Renal cortical epithelial cell (primary cell): Measurements from ENCODE around the gene RASAL2. TPM values are rescaled to one million over a fixed set of nuclear protein-coding genes. Genes with fewer than 3 reads are reported as not detected.
"Not testable (repeated sequence)": the region's sequence is repeated elsewhere in the genome, so short reads cannot be mapped to it uniquely, and the experiment has no call there.

Experiments used
- DNase-seq: peaks from one replicate; pipeline ENCODE4 v3.0.0-alpha.2; 2011; ENCODE audit warnings: low read depth
- total RNA-seq: library from RNA; depleted of rRNA; stranded (reverse); fragments of >200 nt; gene quantifications from 2 replicates; pipeline ENCODE4 v1.2.3, GENCODE V29; 2014

The RASAL2 gene
- total RNA-seq, 1 donor from 2014 or later: 28.6 TPM

DNA sequence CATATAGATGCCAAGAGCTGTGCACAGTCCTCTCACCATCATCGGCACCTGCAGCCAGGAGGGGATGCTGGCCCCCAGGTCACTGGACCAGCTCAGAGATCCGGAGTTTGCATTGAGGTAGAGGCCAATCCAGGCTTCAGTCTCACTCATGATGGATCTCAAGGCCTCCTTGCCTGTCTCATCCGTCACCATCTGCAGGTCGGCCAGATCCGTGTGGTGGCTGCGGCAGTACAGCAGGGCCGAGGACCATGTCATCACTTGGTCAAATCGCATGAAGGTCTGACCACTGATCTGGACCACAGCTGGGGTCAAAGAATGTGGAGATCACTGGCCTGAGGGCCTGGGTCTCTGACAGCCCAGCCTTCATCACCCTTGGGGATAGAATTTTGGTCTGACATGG is 396.2 kb downstream of the RASAL2 start:
- DNase-seq: no peak

DNA sequence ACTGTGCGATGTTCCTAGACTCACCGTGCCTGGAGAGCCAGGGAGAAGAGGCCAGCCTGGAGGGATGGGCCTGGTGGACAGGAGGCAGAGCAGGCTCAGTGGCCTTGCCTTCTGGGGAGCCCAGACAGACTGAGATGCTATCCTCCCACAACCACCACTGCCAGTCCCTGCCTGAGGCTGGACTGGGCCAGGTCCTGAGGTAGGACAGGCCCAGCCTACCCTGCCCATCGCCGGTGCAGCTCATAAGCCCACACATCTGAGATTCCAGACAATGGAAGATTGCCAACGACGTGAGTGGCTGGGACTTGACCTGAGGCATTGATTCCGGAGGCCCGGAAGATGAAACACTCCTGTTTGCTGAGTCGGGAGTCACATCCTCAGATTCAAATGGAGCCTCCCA is 397.1 kb downstream of the RASAL2 start:
- DNase-seq: no peak

DNA sequence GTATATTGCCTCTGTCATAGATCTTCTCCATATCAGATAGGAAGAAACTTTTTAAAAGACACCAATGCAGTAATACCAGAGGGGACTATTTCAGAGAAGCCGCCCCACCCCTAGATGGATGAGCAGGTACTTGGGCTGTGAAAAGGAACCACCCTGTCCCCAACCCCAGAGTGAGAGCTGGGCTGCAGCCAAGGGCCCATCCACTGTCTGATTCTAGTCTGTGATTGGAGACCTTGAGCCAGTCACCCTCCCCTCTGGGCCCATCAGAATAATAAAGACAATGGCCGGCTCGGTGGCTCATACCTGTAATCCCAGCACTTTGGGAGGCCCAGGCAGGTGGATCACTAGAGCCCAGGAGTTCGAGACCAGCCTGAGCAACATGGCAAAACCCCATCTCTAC is 397.8 kb downstream of the RASAL2 start:
- no peak for DNase-seq

DNA sequence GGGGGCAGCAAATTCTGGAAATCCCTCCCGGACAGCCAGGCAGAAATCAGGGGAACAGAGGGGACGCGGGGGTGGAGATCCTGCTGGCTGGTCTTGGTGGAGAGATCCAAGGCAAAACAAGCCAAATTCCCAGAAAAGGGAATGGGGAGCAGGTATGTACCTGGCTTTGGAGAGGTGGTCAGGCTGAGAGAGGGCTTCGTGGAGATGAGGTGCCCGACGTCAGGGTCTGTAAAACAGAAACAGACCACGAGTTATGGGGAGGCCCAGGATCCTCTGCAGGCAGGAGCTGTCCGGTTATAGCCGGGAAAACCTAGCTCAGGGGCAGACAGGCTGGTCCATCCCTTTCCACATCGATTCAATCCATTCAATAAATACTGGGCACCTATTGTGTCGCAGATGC is 398.4 kb downstream of the RASAL2 start:
- no peak for DNase-seq

DNA sequence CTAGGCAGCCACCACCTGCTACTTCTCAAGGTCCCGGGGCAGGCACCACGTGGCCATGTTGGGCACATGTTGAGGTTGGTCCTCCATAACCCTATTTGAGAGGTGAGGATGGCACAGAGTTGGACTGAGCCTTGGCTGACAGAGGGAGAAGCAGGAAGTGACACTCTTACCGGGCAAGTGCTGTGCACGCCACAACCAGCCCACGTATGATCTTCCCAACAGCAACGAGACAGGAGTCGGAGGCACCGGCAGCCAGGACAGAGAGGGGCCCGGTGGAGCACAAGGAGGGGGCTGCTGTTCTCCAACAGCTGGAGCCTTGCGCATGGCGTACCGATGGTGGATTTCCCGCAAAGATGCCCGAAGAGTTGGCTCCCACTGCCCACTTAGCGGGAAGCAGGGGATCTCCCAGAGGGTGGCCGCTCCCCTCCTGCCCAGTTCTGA is 399.4 kb downstream of the RASAL2 start:
- no peak for DNase-seq

DNA sequence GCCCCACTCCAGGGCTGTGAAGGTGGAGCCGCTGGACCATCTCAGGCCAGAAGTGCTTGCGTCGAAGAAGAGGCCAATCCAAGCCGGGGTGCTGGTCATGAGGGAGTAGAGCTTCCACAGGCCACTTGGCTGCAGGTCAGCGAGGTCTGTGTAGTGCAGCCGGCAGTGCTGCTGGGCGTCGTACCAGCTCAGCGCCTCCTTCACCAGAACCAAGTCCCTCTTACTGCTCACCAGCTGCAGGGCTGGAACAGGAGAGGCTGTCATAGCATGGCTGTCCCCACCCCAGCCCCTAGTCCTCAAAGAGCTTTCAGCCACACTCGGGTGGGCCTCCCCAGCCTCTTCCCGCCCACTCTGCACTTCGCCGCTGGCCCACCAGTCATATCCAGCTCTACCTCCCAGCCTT is 400.7 kb downstream of the RASAL2 start:
- no peak for DNase-seq

DNA sequence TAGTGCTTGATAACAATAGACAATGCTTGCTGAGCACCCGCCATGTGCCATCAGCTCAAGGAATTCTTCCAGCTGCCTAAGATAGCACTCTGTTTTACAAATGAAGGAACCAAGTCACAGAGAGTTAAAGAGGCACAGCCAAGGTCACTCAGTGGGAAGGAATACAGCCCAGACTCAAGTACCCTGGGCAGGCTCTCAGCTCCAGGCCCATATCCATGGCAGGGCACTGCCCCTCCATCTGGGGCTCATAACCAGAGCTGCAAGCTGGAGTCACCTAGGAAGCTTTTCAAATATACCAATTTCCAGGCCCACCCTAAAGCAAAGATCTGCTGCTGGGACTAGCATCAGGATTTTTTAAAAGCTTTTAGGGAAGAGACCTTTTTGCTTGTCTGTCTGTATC is 401.3 kb downstream of the RASAL2 start:
- no peak for DNase-seq

DNA sequence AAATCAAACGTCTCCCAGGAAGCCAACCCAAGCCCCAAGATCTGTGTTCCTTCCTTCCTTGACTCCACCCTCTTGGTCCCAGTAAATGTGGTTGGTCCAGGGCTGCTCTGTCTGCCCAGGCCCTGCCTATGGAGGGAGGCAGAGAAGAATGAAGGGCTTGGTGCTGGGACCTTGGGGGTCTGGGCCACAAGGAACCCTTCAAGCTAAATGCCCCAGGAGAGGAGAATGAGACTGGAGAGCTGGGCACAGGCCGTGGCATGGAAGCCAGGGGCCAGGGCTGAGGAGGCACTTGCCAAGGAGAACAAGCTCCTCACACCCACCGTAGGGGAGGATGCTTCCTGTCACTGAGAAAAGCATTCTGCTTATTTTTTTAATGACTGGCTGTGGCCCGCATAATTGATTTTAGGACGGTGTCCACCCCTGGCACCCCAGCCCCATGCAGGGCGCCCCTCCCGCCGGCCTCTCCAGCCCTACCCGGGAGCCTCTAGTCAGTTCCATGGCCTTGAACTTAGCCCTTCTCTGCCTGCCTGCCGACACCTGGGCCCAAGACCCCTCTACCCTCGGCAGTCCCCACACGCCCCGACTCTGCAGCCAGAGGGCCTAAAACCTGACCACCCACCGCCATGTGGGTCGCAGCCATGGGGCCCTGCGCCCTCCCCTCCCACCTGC is 402.0 kb downstream of the RASAL2 start:
- DNase-seq: no peak

DNA sequence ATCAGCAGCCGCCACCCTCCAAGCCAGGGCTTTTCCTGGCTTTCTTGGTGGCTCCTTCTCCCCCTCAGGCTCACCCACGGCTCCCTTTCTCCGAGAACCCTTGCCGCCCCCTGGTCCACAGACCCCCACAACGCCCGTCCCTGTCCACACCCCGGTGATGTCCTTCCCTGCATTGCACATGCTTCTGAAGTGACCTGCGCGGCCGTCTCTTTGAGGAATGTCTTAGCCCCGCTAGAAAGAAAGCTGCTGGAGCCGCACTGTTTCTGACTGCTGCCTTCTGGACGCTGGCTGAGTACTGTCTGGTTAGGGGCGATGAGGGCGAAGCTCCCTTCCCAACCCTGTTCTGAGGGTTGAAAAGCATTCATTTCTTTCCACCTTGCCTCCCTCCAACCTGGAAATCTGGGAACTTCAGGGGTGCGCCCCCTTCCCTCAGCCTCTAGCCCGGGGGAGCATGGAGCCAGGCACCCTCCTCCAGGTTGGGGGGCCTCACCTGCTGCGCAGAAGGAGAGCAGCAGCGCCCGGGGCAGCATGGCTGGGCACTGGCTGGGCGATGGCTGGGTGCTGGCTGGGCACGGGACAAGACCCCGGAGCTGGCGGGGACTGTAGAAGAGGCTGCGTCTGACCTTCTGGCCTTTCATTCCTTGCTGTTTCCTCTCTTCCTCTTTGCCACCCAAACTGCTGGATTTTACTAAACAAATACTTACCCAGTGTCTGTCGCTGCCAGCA is 402.7 kb downstream of the RASAL2 start, which contains the start of gene CLEC20A:
TSS of gene CLEC20A (minus strand) at position 555 of the 726 bp plus-strand sequence. CDS start at position 530, 25 bp downstream.
- no peak for DNase-seq

DNA sequence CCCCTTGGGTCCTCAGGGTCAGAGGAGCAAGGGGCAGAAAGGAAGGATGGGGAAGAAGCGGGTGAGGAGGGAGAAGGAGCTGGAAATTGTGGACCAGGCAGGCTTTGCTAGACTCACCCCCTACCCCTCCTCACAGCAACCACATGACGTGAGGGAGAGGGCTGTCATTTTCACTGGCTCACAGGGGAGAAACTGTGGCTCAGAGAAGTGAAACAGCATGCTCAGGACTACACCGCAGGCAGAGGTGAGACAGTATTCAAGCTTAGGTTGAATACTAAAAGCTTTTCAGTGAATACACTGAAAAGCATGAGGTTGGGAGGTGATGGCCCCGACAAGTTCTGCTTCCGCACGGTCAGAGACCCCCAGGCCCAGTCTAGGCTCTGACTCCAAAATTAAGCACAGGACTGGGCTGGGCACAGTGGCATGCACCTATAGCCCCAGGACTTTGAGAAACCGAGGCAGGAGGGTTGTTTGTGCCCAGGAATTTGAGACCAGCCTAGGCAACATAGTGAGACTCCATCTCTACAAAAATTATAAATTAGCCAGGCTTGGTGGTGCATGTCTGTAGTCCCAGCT is 404.1 kb downstream of the RASAL2 start:
- no peak for DNase-seq

DNA sequence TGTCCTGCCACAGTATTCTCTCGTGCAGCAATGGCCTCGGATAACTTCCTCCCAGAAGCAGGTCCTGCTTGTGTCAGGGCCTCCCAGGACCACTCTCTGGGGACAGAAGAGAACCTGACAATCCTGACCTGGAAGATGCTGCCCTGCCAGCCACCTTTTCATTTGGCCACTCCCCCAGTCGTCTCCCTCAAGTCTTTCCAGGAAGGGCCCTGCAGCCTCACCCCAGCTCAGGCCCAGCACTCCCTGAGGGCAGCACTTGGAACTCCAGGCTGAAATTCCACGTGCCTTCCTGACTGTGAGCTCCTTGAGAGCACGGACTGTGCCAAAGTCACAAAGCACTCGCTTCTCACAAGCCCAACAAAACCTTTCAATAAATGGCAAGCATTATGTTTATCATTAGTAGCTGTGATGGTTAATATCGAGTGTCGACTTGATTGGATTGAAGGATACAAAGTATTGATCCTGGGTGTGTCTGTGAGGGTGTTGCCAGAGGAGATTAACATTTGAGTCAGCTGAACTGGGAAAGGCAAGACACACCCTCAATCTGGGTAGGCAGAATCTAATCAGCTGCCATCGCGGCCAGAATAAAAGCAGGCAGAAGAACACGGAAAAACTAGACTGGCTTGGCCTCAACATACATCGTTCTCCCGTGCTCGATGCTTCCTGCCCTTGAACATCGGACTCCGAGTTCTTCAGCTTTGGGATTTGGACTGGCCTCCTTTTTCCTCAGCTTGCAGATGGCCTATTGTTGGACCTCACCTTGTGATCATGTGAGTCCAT is 405.2 kb downstream of the RASAL2 start:
- no peak for DNase-seq

DNA sequence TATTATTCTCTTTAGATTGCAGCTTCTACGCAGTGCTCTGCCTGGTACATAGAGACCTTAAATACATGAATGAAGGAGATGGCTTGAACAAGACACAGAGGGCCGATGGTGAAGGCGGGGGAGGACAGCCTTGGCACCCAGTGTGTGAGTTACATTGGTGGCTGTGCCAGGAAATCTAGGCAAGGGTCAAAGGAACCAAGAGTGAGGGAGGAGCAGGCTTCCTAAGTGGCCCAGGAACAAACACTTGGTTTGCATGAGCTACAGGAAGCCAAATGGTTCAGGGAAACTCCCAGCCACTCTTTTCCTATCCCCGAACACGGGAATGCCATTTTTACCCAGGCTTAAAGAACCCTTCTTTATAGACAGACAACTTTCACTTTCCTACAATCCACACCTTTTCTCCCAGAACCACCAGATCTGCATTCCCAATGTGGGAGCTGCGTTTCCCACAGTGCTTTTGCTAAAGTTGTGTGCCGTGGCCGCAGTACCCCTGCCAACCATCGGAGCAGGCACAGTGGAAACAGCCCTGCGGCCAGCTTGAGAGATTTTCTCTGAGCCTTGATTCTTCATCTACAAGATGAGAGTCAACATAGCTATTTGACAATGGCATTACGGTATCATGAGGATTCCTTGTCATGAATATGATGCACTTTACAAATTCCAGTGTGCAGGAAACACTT is 406.3 kb downstream of the RASAL2 start:
- DNase-seq: no peak

DNA sequence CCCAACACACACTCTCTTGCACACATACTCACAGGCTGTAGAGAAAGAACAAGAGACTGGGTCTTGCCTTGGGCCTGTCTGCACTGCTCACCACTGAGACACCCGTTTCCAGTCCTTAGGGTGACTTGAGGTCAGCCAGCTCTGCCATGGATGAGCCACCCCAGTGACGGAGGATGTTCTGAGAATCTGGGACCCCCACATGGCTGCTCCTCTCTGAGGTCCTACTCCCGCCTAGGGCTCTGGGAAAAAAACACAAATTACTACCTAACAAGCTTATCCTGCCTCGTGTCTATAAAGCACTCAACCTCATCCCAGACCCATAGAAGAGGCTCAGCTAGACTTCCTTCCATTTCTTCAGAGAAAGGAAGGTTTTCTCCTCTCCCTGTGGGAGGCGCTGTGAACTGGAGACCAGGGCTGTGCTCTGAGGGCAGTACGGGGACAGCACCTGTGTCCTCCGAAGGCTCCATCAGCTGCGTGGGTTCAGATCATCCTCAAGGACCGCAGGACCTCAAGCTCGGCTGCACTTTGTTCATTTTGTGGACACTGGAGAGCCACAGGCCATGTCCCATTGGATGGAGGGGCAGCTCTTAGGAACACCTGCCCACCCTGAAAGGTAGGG is 407.1 kb downstream of the RASAL2 start:
- DNase-seq: no peak

DNA sequence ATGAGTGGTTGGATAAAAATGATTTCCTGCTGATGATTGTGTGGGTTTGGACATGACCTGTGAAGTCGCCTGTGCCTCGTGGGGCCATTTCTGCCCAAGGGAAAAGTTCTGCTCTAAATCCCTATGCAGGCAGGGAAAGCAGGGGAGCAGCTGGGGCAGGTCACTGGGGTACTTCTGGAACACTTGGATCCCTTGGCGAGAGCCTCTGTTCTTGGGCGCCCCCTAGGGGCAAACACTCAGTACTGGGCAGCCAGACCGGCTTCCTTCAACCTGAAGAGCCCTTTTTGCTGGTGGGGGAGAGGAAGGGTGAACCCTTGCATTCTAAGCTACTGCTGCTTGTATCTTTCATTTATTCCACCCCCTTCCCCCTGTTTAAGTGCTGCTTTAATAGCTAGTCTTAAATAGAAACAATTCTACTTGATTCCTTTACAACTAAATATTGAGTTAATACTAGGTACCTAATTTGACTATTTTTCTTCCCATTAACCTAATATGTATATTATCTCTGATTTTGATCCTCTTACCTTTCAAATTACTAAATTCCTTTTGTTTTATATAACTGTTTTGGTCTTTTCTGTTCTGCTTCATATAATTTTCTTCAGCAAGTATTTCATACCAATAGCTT is 407.9 kb downstream of the RASAL2 start:
- peak; percentile 48 for DNase-seq

DNA sequence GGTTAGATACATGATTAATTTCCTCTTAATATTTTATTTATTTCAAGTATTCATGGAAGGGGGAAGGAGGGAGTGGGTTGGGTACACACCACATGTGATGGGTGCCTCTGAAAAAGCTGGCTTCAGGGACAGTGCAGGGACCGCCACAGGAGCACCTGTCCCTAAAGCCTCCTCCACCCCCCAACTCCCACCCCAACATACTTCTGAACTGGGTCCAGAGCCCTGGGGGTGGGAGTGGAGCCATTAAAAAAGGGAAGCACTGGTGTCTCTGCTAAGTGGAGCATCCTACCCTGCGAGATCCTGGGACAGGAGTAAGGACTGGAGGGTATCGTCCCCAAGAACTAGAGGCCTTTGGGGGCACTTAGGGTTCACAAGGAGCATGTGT is 408.4 kb downstream of the RASAL2 start:
- no peak for DNase-seq

DNA sequence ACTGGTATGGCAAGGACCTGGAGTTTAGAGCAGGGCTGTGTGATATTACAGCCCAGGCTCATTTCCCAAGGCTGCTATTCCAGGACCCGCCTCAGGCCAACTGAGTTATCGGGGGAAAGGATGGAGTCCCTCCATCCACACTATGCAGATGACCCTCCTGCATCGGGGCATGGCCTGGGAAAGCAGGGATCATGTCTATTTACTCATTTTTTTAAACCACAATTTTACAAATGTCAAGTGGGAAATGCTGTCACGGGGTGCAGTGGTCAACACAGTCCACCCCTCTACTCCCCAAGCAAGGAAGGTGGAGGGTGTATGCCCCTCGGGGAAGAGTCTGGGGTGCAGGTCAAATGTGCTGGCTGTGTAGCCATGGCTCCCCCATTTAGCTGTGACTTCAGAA is 409.0 kb downstream of the RASAL2 start:
- no peak for DNase-seq

DNA sequence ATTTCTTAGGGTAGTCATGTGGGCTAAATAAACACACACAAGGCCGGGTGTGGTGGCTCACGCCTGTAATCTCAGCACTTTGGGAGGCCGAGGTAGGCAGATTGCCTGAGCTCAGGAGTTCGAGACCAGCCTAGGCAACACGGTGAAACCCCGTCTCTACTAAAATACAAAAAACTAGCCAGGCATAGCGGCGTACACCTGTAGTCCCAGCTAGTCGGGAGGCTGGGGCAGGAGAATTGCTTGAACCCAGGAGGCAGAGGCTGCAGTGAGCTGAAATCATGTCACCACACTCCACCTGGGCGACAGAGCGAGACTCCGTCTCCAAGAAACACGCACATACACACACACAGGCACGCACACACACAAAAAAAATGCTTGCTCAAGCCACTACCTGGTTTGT is 409.4 kb downstream of the RASAL2 start:
- DNase-seq: not testable (repeated sequence)

DNA sequence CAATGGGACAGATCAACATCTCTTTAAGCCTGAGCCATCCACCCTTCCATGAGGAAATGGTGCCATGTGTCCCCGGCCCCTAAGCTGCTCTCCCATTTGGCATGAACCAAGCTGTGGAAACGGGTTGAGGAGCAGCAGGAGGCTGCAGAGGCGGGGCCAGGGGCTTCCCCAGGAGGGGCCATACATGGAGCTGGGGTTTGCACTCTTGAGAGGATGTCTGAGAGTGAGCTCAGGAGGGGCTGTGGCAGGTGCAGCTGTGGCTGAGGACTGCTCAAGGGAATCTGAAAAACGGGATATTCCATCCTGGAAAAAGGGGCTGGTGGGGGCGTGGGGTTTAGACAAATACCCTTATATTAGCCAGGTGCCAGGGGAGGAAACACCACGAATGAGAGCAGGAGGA is 409.9 kb downstream of the RASAL2 start:
- no peak for DNase-seq

DNA sequence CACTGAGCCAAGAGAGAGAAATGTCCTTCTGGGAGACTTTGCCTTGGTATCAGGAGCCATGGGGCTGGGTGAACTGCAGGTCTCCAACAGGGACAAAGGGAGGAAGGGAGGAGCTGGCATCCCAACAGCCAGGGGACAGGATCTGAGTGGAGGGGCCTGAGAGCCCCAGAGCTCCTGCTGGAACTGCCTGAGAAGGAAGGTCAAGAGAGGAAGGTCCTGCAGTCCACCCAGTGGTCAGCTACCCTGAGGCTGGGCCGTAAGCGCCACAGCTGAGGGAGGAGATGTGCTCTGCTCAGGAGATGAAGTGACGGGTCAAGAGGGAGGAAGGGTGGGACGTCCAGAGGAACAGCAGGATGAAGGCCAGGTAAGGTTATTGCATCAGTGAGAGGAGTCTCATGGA is 410.4 kb downstream of the RASAL2 start:
- DNase-seq: no peak

DNA sequence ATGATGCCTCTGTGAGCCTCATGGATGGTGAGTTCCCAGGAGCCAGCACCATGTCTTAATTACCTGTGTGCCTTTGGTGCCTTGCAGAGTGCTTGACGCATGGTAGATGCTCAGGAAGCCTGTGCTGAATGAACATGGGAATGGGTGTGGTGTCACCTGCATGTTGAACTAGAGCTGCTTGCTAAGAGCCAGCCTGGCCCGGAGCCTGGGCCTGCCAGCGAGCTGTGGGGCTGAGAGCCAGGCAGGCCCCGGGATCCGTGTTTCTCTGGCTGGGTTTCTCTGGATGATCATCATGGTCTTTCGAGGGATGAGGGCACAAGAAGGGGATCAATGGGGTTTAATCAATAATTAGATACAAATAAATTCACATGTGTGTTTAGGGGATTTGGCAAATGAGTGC is 412.3 kb downstream of the RASAL2 start:
- no peak for DNase-seq

DNA sequence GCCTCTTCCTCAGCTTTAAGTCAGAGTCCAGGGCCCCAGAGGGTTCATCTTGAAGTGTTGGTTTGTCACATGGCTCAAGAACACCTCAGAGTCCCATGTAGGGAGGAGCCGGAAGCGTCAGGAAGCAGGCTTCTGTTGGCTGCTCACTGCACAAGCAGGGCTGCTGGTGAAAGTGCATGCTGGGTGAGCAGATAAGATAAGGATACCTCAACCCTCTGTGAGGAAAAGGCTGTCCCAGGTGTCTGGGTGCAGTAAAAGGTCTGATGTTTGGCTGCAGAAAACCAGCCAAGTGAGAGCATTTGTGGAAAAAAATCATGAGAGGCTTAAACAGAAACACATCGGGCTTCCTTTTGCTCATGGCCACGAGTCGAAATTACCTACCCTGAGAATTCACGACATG is 412.8 kb downstream of the RASAL2 start:
- no peak for DNase-seq
